Measurements from ENCODE around the gene ONECUT1.

DNA sequence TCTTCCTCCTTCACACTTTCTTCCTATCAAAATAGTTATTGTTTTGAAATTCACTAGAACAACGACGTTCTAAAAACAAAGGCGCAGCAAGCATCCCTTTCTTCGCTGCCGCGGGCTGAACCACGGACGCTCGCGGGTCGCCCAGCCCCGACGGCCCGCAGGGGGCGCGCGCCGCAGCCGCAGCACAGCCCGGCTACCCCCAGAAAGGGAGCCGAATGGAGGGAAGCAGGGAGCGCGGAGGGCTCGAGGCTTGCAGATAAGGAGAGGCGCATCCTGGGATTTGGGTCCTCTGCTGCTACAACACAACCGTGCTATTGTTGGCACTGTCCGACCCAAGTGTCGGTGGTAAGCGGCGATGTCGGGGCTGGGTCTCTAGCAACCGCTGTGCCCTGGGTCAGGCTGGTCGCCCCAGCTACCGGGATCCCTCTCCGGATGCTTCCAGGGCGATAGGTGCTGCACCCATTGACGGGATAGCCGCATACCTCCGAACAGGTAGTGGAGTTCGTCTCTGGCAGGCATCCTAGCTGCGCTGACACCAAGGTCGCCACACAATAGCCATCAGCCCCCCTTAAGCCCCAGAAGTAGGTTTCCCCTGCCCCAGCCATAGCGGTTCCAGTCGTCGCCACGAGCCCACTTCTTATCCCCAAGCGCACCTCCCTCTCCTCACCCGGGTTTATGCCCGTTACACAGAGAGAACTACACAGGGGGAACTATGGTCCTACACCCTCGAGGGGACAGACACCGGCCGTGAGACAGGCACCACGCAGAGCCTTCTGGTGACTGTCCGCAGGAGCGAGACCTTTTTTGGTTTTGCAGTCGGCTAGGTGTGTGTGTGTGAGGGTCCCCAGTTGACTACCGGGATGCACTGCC is 6.0 kb downstream of the ONECUT1 start:
- no peak for TF ChIP-seq POLR2A (IDR thresholded peaks at IDR 0.05)
- TF ChIP-seq, protein P1, sequence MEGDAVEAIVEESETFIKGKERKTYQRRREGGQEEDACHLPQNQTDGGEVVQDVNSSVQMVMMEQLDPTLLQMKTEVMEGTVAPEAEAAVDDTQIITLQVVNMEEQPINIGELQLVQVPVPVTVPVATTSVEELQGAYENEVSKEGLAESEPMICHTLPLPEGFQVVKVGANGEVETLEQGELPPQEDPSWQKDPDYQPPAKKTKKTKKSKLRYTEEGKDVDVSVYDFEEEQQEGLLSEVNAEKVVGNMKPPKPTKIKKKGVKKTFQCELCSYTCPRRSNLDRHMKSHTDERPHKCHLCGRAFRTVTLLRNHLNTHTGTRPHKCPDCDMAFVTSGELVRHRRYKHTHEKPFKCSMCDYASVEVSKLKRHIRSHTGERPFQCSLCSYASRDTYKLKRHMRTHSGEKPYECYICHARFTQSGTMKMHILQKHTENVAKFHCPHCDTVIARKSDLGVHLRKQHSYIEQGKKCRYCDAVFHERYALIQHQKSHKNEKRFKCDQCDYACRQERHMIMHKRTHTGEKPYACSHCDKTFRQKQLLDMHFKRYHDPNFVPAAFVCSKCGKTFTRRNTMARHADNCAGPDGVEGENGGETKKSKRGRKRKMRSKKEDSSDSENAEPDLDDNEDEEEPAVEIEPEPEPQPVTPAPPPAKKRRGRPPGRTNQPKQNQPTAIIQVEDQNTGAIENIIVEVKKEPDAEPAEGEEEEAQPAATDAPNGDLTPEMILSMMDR (IDR thresholded peaks at IDR 0.05): peak in 2 of 3 experiments; percentile 24
